ENCODE measurements around the gene TOMT.

TOMT gene

DNA sequence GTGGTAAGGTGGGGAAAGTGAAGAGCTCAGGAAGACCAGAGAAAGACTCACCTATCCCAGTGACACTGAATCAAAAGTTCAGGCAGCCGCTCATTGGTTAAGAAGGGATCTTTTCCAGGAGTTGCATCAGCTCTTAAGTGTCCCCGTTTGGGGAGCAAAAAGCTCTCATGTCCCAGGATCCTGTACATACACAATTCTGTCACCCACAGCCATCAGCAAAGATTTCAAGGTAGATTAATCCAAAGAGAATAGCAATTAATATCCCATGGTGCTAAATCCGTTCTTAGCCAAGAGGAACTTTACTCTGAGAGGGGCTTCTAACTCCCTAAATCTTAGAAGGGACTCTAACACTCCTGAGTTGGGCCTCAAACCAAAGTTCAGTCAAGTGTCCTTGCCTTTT lies 49.1 kb downstream of the TOMT start:
- ATAC-seq = no peak
- TF ChIP-seq ZFP3 (CRISPR knock-in tag; IDR thresholded peaks at IDR 0.05) = no peak
- TF ChIP-seq ESRRG (CRISPR knock-in tag; IDR thresholded peaks at IDR 0.05) = no peak
- TF ChIP-seq, protein P1, sequence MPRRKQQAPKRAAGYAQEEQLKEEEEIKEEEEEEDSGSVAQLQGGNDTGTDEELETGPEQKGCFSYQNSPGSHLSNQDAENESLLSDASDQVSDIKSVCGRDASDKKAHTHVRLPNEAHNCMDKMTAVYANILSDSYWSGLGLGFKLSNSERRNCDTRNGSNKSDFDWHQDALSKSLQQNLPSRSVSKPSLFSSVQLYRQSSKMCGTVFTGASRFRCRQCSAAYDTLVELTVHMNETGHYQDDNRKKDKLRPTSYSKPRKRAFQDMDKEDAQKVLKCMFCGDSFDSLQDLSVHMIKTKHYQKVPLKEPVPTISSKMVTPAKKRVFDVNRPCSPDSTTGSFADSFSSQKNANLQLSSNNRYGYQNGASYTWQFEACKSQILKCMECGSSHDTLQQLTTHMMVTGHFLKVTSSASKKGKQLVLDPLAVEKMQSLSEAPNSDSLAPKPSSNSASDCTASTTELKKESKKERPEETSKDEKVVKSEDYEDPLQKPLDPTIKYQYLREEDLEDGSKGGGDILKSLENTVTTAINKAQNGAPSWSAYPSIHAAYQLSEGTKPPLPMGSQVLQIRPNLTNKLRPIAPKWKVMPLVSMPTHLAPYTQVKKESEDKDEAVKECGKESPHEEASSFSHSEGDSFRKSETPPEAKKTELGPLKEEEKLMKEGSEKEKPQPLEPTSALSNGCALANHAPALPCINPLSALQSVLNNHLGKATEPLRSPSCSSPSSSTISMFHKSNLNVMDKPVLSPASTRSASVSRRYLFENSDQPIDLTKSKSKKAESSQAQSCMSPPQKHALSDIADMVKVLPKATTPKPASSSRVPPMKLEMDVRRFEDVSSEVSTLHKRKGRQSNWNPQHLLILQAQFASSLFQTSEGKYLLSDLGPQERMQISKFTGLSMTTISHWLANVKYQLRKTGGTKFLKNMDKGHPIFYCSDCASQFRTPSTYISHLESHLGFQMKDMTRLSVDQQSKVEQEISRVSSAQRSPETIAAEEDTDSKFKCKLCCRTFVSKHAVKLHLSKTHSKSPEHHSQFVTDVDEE (CRISPR knock-in tag; IDR thresholded peaks at IDR 0.05) = no peak
- TF ChIP-seq, protein P2, sequence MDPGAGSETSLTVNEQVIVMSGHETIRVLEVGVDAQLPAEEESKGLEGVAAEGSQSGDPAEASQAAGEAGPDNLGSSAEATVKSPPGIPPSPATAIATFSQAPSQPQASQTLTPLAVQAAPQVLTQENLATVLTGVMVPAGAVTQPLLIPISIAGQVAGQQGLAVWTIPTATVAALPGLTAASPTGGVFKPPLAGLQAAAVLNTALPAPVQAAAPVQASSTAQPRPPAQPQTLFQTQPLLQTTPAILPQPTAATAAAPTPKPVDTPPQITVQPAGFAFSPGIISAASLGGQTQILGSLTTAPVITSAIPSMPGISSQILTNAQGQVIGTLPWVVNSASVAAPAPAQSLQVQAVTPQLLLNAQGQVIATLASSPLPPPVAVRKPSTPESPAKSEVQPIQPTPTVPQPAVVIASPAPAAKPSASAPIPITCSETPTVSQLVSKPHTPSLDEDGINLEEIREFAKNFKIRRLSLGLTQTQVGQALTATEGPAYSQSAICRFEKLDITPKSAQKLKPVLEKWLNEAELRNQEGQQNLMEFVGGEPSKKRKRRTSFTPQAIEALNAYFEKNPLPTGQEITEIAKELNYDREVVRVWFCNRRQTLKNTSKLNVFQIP (CRISPR knock-in tag; IDR thresholded peaks at IDR 0.05; ENCODE audit: borderline replicate concordance, low read depth) = no peak
- TF ChIP-seq ZC3H10 (CRISPR knock-in tag; IDR thresholded peaks at IDR 0.05) = no peak
- no peak for TF ChIP-seq BACH2 (CRISPR knock-in tag; IDR thresholded peaks at IDR 0.05; ENCODE audit: borderline replicate concordance)
- no peak for TF ChIP-seq ARNTL (CRISPR knock-in tag; IDR thresholded peaks at IDR 0.05; ENCODE audit: borderline replicate concordance, low read depth)
- no peak for TF ChIP-seq ZFP30 (CRISPR knock-in tag; IDR thresholded peaks at IDR 0.05)
- no peak for TF ChIP-seq TCF4 (CRISPR knock-in tag; IDR thresholded peaks at IDR 0.05; ENCODE audit: borderline replicate concordance)
- no peak for TF ChIP-seq RARB (CRISPR knock-in tag; IDR thresholded peaks at IDR 0.05)
- TF ChIP-seq, protein P3, sequence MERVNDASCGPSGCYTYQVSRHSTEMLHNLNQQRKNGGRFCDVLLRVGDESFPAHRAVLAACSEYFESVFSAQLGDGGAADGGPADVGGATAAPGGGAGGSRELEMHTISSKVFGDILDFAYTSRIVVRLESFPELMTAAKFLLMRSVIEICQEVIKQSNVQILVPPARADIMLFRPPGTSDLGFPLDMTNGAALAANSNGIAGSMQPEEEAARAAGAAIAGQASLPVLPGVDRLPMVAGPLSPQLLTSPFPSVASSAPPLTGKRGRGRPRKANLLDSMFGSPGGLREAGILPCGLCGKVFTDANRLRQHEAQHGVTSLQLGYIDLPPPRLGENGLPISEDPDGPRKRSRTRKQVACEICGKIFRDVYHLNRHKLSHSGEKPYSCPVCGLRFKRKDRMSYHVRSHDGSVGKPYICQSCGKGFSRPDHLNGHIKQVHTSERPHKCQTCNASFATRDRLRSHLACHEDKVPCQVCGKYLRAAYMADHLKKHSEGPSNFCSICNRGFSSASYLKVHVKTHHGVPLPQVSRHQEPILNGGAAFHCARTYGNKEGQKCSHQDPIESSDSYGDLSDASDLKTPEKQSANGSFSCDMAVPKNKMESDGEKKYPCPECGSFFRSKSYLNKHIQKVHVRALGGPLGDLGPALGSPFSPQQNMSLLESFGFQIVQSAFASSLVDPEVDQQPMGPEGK (CRISPR knock-in tag; IDR thresholded peaks at IDR 0.05; ENCODE audit: borderline replicate concordance) = no peak
- TF ChIP-seq TOX (CRISPR knock-in tag; IDR thresholded peaks at IDR 0.05; ENCODE audit: borderline replicate concordance) = no peak
- no peak for TF ChIP-seq CSDC2 (CRISPR knock-in tag; IDR thresholded peaks at IDR 0.05)
- TF ChIP-seq ISL1 (CRISPR knock-in tag; IDR thresholded peaks at IDR 0.05) = no peak
- TF ChIP-seq PPARA (CRISPR knock-in tag; IDR thresholded peaks at IDR 0.05; ENCODE audit: borderline replicate concordance) = no peak

DNA sequence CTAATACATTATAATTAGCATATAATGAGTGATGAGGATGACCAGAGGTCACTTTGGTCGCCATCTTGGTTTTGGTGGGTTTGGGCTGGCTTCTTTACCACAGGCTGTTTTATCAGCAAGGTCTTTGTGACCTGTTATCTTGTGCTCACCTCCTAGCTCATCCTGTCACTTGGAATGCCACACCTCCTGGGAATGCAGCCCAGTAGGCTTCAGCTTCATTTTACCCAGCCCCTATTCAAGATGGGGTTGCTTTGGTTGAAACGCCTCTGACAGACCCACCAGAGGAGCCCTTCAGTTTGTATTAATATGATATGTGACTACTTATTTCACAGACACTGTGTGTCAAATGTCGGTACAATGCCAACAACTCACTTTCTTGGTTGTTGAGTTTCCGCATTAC lies 50.0 kb downstream of the TOMT start:
- no peak for ATAC-seq
- no peak for TF ChIP-seq TCF4 (CRISPR knock-in tag; IDR thresholded peaks at IDR 0.05; ENCODE audit: borderline replicate concordance)
- no peak for TF ChIP-seq ZFP30 (CRISPR knock-in tag; IDR thresholded peaks at IDR 0.05)
- no peak for TF ChIP-seq CSDC2 (CRISPR knock-in tag; IDR thresholded peaks at IDR 0.05)

DNA sequence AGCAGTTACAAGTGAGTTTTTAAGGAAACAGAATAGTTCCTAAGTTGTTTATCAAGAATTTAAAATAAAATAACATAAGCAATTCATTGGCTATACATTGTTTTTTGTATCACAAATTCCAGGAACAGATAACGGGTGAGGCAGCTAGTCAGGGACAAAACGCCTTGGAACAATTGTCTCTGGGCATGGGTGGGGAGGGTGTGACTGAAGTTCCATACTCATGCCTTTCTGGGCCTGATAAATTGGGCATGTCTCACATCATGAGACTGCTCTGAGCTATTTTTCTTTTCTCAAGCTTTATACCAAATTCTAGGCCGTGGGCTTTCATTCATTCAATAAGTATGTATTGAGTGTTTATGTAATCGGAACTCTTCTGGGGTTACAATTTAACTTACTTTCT lies 51.4 kb downstream of the TOMT start:
- ATAC-seq = no peak
- TF ChIP-seq PPARA (CRISPR knock-in tag; IDR thresholded peaks at IDR 0.05; ENCODE audit: borderline replicate concordance) (no peak), ZFP30 (CRISPR knock-in tag; IDR thresholded peaks at IDR 0.05) (no peak), GLIS3 (CRISPR knock-in tag; IDR thresholded peaks at IDR 0.05) (no peak), TOX (CRISPR knock-in tag; IDR thresholded peaks at IDR 0.05; ENCODE audit: borderline replicate concordance) (no peak), ISL1 (CRISPR knock-in tag; IDR thresholded peaks at IDR 0.05) (no peak), OSR1 (CRISPR knock-in tag; IDR thresholded peaks at IDR 0.05) (no peak), TCF4 (CRISPR knock-in tag; IDR thresholded peaks at IDR 0.05; ENCODE audit: borderline replicate concordance) (no peak), ESRRG (CRISPR knock-in tag; IDR thresholded peaks at IDR 0.05) (no peak), ZNF70 (CRISPR knock-in tag; IDR thresholded peaks at IDR 0.05) (no peak), BACH2 (CRISPR knock-in tag; IDR thresholded peaks at IDR 0.05; ENCODE audit: borderline replicate concordance) (no peak), ZFP3 (CRISPR knock-in tag; IDR thresholded peaks at IDR 0.05) (no peak)
- TF ChIP-seq, protein P4, sequence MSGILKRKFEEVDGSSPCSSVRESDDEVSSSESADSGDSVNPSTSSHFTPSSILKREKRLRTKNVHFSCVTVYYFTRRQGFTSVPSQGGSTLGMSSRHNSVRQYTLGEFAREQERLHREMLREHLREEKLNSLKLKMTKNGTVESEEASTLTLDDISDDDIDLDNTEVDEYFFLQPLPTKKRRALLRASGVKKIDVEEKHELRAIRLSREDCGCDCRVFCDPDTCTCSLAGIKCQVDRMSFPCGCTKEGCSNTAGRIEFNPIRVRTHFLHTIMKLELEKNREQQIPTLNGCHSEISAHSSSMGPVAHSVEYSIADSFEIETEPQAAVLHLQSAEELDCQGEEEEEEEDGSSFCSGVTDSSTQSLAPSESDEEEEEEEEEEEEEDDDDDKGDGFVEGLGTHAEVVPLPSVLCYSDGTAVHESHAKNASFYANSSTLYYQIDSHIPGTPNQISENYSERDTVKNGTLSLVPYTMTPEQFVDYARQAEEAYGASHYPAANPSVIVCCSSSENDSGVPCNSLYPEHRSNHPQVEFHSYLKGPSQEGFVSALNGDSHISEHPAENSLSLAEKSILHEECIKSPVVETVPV (CRISPR knock-in tag; IDR thresholded peaks at IDR 0.05) = no peak
- TF ChIP-seq, protein P5, sequence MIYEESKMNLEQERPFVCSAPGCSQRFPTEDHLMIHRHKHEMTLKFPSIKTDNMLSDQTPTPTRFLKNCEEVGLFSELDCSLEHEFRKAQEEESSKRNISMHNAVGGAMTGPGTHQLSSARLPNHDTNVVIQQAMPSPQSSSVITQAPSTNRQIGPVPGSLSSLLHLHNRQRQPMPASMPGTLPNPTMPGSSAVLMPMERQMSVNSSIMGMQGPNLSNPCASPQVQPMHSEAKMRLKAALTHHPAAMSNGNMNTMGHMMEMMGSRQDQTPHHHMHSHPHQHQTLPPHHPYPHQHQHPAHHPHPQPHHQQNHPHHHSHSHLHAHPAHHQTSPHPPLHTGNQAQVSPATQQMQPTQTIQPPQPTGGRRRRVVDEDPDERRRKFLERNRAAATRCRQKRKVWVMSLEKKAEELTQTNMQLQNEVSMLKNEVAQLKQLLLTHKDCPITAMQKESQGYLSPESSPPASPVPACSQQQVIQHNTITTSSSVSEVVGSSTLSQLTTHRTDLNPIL (CRISPR knock-in tag; IDR thresholded peaks at IDR 0.05; ENCODE audit: low read depth) = no peak

All from SK-N-SH treated with all-trans-retinoic acid at 6 μM for 48 hours (cell line).